GM18505 (cell line): ENCODE measurements around the gene ADGB.

ENCODE experiments used
- ATAC-seq: cut with Tn5 transposase; IDR thresholded peaks from one replicate; pipeline ENCODE4 v1.9.1; 2021; ENCODE audit not compliant: unreplicated experiment
- POLR2A ChIP-seq: IDR thresholded peaks from 4 replicates; pipeline ENCODE4 v1.6.1; 2011; ENCODE audit warnings: borderline replicate concordance; ENCODE audit not compliant: insufficient read depth, insufficient read length; ENCODE audit errors: extremely low read depth

ADGB gene

GRCh38 chr6:146862508-146862919, 263.7 kb downstream of the ADGB start:
- no peak for TF ChIP-seq POLR2A
- no peak for ATAC-seq

GRCh38 chr6:146864300-146864699, 265.5 kb downstream of the ADGB start:
- TF ChIP-seq POLR2A = no peak
- no peak for ATAC-seq

- TF ChIP-seq POLR2A = no peak
- ATAC-seq = no peak
These were observed 266.1 kb downstream of the ADGB start for GRCh38 chr6:146864885-146865284.
